ENCODE results near the gene MACROD2.

GRCh38 chr20:13990465-13990864 is 4.9 kb upstream of the MACROD2 start, which contains the start of gene SEL1L2:
- no peak for TF ChIP-seq CTCF (IDR thresholded peaks at IDR 0.05)
- no peak for TF ChIP-seq POLR2A (IDR thresholded peaks at IDR 0.05)
- TF ChIP-seq EP300 (IDR thresholded peaks at IDR 0.05), result no peak
- TF ChIP-seq POLR2AphosphoS5 (IDR thresholded peaks at IDR 0.05), result no peak

Data from suprapubic skin (tissue), 4 donors.